Skin epidermis (tissue), 12 donors: ENCODE data around the gene PARD3B.
"Not testable (repeated sequence)": the region's sequence is repeated elsewhere in the genome, so short reads cannot be mapped to it uniquely, and the experiment has no call there.

Experiments
- H3K27ac ChIP-seq, 21 experiments: fragments of 200-600 bp; sonication (generic) in 11 of 21; one replicate each; pipeline ENCODE4 v1.5.0; 2020; ENCODE audit warnings: mild to moderate bottlenecking in 3 of 21, inconsistent platforms in 2 of 21, moderate library complexity in 2 of 21
- H3K4me3 ChIP-seq, 7 experiments: fragments of 200-600 bp; sonication (generic) in 2 of 7; one replicate each; pipeline ENCODE4 v1.5.0; 2020; ENCODE audit warnings: inconsistent platforms in 2 of 7, mild to moderate bottlenecking in 2 of 7, moderate library complexity in 1 of 7

Gene PARD3B

GRCh38 chr2:205484215-205484614 is 938.9 kb downstream of the PARD3B start:
- Histone ChIP-seq H3K27ac (no peak overlapping the region), H3K4me3 (no peak overlapping the region)

DNA sequence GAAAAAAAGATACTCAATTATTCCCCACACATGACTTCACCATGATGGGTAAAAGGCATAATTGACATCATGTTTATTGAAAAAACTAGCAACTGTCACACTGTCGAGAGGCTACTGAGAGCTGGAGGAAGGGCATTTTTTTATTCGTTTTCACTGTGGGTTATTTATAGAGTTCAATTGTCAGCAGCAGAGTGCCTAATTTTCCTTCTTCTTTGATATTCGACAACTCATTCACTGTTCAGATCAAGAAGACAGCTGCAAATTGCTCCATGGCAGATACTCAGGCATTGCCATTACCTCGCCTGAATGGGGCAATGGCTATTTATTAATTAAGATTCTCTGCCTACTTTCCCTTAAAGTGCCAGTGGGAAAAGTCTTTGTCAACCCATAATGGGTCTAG is 939.5 kb downstream of the PARD3B start:
- H3K4me3 ChIP-seq: no peak overlapping the region
- no peak overlapping the region for H3K27ac ChIP-seq

- not testable (repeated sequence) for H3K4me3 ChIP-seq, H3K27ac ChIP-seq
Observed at GRCh38 chr2:205493528-205493927, 948.3 kb downstream of the PARD3B start.

DNA sequence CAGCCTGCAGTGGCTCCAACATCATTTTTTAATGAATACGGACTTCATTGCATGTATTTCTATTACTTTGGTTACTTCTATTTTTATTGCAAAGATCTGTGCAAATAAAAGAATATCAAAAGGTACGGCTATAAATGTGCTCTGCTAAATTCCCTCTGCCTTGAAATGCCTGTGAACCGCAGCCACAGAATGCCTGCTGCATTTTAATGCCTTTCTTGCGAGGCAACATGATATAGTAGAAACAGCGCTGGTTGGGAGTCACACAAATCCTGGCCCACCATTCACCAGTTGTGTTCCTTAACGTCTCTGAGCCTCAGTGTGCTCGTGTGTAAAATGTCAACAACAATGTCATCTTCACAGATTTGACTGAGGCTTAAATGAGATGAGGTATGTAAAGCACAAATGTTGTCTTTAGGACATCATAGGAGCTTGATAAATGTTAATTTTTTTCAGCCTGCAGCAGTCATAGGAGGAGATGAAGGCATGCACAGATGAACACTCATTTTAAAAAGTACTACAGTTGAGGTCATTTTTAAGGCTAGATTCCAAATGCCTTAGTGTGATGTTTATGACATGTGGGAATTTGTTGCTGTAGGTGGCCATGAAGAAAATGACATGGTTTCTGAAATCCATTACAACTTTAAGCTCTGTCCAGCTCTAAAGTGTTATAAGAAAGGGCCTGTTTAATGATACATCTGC is 949.4 kb downstream of the PARD3B start:
- H3K27ac ChIP-seq: no peak overlapping the region
- no peak overlapping the region for H3K4me3 ChIP-seq

GRCh38 chr2:205495819-205496218 is 950.5 kb downstream of the PARD3B start:
- no peak overlapping the region for H3K27ac ChIP-seq
- no peak overlapping the region for H3K4me3 ChIP-seq

DNA sequence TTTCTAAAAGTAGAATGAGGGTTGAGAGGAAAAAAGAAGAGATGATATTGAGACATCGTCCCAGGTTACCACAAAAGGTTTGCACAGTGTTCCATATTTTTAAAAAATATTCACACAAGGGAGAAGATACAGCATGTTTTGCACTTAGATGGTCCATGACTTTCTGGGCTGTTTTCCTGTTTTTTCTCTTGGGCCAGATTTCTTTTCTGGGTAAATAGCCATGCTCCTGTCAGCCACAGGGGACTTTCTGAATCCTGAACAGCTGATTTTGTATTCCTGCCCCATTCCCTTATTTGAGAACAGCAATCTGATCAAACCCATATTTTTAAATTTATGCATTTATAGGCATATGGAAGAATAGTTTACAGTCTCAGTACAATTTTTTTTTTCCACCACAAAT is 951.1 kb downstream of the PARD3B start:
- Histone ChIP-seq H3K4me3 (no peak overlapping the region), H3K27ac (no peak overlapping the region)

DNA sequence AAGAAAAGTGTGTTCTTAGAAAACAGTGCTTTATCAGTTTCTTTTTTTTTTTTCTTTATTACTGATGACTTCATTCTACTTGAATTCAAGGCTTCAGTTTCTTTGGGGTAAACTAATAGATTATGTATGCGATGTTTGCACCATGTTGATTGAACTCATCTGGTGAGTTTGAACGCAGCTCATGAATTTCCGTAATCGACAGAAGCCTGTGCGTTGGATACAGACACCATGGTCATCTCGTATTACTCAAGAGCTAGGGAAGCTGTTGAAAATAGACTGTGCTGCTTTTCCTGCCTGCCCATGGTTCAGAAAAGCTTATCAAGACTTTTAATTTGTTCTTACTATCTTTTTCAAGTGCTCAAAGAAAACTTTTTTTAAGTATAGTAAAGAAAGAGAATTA is 951.5 kb downstream of the PARD3B start:
- Histone ChIP-seq H3K27ac (peak overlapping the region in 2 of 21 experiments; percentile 15 to 38), H3K4me3 (no peak overlapping the region)

DNA sequence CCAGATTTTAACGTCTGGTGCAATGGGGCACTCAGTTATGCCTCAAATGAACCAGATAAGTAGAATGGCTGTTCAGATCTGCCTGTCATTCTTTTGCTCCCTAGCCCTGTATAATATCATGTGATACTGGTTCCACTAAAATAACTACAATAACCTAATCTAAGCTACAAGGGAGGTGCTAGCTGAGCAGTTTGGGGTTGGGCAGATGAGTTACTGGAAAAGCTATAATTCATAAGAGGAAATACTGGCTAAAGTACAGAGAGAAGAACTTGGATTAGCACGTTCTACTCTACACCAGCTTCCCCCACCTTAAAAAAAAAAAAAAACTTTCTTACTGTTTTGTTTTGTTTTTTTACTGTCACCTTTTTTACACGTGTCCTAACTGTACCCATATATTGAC is 953.7 kb downstream of the PARD3B start:
- no peak overlapping the region for H3K27ac ChIP-seq

DNA sequence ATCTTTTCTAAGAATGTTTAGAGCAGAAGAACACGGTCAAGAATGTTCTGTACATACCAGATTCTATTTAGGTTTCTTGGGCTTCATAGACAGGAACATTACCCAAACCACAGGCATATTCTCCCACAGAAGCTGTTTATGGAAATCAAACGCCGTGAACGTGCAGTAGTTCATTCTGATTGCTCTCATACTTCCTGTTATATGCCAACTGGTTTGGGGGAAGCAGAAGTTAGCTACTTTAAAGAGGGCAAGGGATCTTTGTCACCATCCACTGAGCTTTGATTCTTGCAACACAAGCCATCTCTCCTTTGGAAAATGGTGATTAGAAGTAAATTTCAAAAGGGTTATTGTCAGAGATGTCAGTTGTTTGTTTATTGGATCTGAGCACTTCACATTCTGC is 954.8 kb downstream of the PARD3B start:
- H3K4me3 ChIP-seq: no peak overlapping the region
- no peak overlapping the region for H3K27ac ChIP-seq

More for the DNA sequence above, 953.7 kb downstream of the PARD3B start:
- H3K4me3 ChIP-seq: no peak overlapping the region

- Histone ChIP-seq H3K4me3 (no peak overlapping the region), H3K27ac (no peak overlapping the region)
Observed at GRCh38 chr2:205500951-205501350, 955.7 kb downstream of the PARD3B start.

DNA sequence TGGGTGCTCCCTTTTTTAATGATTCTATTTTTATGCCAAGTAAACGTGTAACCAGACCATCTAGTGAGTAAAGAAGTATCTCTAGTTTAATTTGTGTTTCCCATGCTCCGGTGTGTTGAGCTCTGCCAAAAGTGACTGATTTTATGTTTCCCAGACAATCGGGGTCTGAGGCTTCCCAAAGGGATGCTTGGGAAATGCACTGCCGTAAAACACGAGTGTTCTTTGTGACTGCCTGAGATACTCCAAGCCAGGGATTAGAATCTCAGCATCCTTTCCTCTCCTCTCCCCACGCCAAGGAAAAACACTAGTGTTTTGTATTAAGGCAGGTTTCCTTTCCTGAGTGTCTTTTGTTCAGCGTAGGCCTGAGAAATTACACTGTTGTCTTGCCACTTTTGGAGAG is 956.6 kb downstream of the PARD3B start:
- Histone ChIP-seq H3K27ac (no peak overlapping the region), H3K4me3 (no peak overlapping the region)

- Histone ChIP-seq H3K27ac (no peak overlapping the region), H3K4me3 (no peak overlapping the region)
Observed at GRCh38 chr2:205505371-205505770, 960.1 kb downstream of the PARD3B start.

DNA sequence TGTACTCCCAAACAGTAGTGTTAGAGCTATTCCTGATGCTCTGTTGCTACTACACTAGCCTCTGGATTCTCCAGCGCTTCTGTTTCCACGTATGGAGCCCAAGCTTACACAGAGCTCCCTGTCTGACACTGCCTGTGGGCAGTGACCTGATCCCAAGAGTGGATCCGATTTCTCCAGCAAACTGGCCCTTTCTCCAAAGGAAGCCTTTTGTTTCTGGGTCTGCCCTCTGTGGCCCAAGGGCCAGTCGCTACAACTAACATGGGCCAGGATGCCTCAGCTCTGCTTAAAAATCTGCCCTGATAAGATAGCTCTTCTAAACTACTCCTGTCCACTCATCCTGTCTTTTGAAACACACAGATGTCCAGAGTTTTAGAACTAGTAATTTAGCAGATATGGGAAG is 964.4 kb downstream of the PARD3B start:
- Histone ChIP-seq H3K4me3 (no peak overlapping the region), H3K27ac (no peak overlapping the region)

DNA sequence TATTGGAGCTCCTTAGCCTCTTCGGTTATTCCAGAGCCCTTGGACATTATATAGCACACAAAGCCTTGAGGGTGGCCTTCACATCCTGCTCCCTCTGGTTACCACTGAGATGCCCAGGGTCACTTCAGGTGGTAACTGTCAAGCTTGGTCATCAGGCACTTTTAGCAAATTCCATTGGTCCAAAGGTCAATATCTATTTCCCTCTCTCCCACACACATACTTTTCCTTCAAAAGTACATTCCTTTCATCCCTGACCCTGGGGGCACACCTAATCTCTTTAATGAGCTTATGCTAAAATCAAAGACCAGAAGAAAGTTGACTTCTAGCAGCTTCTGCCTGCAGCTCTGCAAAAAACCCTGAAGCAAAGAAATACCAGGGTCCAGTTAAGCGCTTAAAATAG is 965.1 kb downstream of the PARD3B start:
- Histone ChIP-seq H3K27ac (no peak overlapping the region), H3K4me3 (no peak overlapping the region)

DNA sequence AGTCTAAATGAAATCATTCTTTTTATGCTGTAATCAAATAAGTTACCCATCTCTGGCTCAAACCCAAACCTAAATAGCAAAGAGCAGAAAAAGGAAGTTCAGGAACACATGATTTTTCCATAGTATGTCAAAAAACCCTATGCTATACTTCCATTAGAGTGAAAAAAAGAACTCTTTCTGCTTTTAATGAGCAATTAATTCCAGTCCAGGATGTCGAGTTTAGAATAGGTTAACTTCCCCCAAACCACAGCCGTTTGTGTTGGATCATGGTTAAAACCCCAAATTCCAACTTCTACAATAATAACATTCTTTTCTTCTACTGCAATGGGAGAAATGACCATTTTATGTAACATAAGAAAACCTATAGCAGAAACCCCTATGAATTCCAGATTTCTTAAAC is 965.9 kb downstream of the PARD3B start:
- H3K27ac ChIP-seq: no peak overlapping the region
- H3K4me3 ChIP-seq: no peak overlapping the region

- no peak overlapping the region for H3K4me3 ChIP-seq
- H3K27ac ChIP-seq: peak overlapping the region in 2 of 21 experiments; percentile 17 to 28
Observed at GRCh38 chr2:205511641-205512040, 966.4 kb downstream of the PARD3B start.

- Histone ChIP-seq H3K27ac (no peak overlapping the region), H3K4me3 (no peak overlapping the region)
Observed at GRCh38 chr2:205520311-205520710, 975.0 kb downstream of the PARD3B start.

- no peak overlapping the region for H3K27ac ChIP-seq
- H3K4me3 ChIP-seq: no peak overlapping the region
Observed at GRCh38 chr2:205524656-205525055, 979.4 kb downstream of the PARD3B start.

DNA sequence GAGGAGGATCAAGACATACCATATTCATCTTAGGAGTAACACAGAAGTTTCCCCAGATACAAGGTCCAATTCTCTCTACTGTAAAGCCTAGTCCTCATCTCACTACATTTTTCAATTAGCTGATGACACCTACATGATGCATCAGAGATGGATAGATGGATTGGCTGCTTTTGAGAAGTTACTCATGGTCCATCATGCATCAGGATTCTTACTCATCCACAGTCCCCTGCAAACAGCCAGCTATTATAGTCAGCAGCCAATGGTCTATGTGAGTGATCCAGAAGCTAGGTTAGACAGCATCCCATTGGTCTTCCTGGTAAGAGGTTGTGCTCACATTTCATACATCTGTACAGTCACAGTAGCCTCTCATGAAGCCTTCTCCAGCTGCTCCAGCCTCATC is 982.5 kb downstream of the PARD3B start:
- Histone ChIP-seq H3K27ac (no peak overlapping the region), H3K4me3 (no peak overlapping the region)

GRCh38 chr2:205531072-205531471 is 985.8 kb downstream of the PARD3B start:
- Histone ChIP-seq H3K27ac (no peak overlapping the region), H3K4me3 (no peak overlapping the region)

- H3K27ac ChIP-seq: no peak overlapping the region
- no peak overlapping the region for H3K4me3 ChIP-seq
Observed at GRCh38 chr2:205531489-205532148, 986.3 kb downstream of the PARD3B start.

DNA sequence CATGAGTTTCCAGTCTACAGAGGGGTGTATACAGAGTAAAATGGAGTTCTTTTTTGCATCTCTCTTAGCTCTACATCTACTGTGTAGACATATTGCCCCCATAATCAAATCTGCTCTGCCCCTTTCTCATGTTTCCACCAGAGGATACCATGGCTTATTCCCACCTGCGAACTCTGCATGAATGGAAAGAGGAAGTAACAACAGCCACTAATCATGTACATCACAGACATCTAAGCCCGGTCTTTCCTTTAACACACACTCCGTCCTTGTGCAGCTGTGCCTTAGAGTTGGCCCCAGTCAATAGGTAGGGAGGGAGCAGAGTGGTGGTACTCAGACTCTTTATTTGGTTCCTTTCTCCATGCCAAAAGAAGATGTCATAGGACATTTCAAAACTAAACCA is 989.7 kb downstream of the PARD3B start:
- Histone ChIP-seq H3K4me3 (no peak overlapping the region), H3K27ac (no peak overlapping the region)
